Activated CD8-positive, alpha-beta memory T cell treated with anti-CD3 and anti-CD28 coated beads, Interleukin-2, amount 50 U/mL, for 24 hours (primary cell): ENCODE results near the gene SLC66A1.

Source experiments
- DNase-seq: peaks from one replicate; pipeline ENCODE4 v3.0.0-alpha.2; 2020; ENCODE audit errors: extremely low read depth

SLC66A1 gene

DNA sequence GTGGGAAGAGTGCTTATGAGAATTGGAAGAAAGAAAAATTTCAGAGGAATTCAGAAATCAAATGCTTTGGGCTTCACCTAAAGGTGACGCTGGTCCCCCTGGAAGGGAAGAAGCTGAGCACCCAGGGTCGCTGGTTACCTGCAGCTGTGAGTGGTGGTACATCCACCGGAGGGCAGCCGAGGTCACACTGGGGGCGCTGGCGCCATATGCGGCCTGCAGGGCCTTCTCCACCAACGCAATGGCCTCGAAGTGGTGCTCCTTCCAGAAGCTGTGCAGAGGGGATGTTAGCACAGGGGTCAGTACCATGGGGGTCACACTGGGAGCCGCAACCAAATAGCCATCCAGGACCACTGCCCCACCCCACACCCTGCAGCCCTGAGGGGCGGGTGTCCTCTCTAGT lies 6.2 kb upstream of the SLC66A1 start:
- no peak for DNase-seq

- no peak for DNase-seq
Measured at GRCh38 chr1:19306941-19307340, 5.2 kb upstream of the SLC66A1 start.

- DNase-seq = no peak
Measured at GRCh38 chr1:19307794-19308508, 4.2 kb upstream of the SLC66A1 start.

DNA sequence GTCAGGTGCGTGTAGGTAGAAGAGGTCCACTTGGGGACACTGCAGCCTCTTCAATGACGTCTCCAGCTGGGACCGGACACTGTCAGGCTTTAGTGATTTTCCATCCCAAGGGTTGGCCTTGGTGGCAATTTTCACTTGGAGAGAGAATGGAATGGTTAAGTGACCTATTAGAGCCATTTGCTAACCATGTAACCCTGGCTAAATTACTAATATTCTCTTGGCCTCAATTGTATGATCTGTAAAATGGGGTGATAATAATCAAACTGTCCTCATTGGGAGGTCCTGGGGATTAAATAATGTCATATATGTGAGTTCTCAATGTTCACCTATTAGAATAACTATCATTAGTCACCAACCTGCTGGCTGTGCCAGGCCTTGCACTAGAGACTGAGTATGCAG lies 3.6 kb upstream of the SLC66A1 start:
- no peak for DNase-seq

DNA sequence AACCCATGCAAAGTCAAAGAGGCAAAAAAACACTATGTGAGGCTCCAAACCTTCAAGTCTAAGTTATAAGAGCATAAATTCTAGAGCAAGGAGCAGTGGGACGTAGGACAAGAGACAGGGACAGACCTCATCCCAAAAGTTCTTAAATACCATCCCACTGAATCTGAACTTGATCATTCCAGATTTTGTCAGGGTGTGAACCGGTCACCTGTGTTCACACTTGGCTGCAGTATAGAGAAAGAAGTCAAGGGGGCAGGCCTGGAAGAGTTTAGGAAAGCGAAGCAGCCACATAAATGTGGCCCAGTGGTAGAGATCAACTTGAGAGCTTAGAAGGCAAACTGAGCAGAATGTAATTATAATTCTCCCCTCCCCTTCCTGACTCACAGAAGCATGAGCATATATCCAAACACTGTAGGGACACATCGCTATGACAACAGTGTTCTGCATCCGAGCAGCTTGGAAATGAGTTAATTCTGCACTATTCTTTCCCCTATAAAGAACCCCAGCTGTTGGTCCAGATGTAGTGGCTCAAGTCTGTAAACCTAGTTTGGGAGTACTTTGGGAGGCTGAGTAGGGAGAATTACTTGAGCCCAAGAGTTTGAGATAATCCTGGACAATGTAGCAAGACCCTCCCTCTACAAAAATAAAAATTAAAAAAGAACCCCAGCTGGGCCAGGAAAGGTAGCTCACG lies 2.9 kb upstream of the SLC66A1 start:
- no peak for DNase-seq

DNA sequence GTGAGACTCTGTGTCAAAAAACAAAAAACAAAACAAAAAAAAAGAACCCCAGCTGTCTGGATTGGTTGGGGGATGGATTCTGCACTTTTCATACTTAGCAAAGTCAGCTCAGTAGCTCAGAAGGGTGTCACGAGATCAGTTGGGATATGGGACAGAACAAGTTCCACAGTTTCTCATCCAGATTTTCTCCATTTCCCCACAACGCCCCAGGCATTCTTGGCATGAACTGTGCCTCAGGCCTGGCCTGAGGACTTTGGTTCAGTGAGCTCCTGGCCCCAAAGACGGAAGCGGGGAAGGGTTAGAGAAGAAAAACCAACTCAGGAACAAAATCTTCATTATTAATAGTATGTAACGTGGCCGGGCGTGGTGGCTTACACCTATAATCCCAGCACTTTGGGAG lies 2.1 kb upstream of the SLC66A1 start:
- no peak for DNase-seq

DNA sequence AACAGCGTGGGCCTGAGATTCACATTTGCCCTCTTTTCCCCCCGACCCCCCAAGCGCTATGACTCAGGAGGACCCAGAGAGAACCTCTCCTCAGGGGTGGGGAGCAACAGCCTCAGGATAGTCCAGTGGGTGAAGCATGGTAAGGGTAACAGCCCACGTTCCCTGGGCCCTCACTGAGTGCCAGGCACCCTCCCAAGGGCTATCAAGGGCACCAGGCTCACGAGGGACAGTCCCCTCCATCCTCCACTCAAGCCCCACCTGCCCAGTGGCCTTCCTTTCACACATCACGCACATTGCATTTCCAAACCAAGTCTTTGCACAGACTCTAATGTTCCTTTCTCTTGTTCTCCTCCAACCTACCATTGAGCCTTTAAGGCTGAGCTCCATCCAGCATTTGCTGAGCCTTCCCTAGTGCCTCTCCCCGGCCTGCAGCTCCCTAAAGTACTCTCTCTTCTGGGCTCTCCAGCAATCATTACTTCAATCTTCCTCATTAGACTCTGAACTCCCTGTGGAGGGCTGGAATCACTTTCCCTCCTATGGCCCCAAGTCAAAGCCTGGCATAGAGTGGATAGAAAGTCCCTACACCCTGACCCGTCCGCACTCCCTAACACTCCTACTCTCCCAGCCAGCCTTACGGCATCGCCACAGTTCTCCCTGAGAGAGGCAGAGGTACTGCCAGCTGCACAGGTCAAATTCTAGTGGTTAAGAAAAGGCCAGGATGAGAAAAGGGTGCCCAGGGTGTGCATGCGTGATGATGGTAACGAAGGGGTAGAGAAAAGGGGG lies 1.2 kb upstream of the SLC66A1 start:
- no peak for DNase-seq

- no peak for DNase-seq
Measured at GRCh38 chr1:19311503-19311930, 609 bp upstream of the SLC66A1 start.

DNA sequence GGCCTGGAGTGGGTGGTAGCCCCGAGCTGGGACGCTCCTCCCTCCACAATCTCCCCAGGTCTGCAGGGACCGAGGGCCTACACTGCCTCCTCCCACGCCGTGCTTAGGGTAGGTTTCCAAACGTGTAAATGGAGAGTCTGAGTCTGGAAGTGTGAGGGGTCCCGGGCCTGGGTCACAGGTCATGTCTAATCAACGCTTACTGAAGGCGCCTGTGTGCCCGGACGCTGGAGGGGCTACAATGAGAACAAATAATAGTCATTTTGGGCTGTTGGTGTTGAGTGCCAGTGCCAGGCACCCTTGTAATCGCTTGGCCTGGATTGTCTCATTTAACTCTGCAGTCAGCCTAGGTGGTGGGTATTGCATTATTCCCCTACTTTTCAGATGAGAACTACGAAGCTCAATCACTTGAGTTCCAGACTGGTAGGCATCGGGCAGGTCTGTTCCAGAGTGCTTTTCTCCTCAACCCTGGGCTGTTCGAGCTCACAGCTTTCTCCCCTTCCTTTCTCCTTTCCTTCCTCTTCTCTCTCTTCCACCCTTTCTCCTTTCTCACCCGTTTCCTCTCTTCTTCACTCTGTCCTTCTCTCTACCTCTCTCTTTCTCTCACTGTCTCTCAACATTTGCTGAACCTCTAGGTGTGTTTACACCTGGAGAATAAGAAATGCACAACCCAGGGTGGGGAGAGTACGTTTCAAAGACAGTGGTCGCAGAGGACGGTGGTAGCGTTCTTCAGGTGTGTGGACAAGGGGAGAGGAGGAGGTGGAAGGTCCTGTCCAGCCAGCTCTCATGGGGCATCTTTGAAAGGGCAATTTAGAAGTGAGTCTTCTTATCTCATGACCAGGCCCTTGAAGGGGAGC lies 883 bp downstream of the SLC66A1 start:
- DNase-seq = no peak

GRCh38 chr1:19313636-19313959 lies 1.5 kb downstream of the SLC66A1 start:
- no peak for DNase-seq

GRCh38 chr1:19313961-19314882 lies 2.1 kb downstream of the SLC66A1 start:
- no peak for DNase-seq

GRCh38 chr1:19315378-19316198 lies 3.5 kb downstream of the SLC66A1 start:
- no peak for DNase-seq

DNA sequence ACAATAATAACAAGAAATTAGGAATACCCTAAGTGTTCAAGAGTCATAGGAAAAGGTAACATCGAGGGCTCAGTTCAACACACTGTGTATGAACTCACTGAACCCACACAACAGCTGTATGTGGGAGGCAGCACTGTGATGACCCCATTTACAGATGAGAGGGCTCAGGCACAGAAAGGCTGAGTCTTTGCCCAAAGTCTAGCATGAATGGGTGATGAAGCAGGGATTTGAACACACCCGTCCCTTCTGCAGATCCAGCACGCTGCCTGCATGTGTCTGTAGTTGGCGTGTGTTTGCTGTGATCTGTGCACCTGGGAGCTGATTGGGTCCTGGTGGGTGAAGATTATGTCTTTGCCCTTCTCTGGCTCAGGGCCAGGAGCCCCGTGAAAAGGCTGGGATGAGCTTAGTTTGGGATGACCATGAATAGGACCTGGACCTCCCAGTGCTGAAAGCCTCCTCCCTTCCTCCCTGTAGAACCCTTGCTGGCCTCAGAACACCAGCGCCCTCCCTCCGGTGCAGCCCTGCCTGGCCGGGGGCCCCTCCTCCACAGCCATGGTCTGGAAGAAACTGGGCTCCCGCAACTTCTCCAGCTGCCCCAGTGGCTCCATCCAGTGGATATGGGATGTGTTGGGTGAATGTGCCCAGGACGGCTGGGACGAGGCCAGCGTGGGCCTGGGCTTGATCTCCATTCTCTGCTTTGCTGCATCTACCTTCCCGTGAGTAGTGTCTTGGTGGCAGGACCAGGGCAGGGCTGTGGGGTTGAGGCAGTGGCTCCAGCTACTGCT lies 5.2 kb downstream of the SLC66A1 start:
- DNase-seq = no peak

- DNase-seq = no peak
Measured at GRCh38 chr1:19319196-19319595, 7.1 kb downstream of the SLC66A1 start.

DNA sequence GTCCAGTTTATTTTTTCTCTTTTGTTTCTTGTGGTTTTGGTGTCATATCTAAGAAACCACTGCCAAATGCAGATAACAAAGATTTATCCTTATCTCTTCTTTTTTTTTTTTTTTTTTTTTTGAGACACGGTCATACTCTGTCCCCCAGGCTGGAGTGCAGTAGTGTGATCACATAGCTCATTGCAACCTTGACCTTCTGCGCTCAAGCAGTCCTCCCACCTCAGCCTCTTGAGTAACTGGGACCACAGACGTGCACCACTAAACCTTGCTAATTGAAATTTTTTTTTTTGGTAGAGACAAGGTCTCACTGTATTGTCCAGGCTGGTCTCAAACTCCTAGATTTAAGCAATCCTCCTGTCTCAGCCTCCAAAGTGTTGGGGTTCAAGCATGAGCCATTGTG lies 8.9 kb downstream of the SLC66A1 start:
- no peak for DNase-seq

DNA sequence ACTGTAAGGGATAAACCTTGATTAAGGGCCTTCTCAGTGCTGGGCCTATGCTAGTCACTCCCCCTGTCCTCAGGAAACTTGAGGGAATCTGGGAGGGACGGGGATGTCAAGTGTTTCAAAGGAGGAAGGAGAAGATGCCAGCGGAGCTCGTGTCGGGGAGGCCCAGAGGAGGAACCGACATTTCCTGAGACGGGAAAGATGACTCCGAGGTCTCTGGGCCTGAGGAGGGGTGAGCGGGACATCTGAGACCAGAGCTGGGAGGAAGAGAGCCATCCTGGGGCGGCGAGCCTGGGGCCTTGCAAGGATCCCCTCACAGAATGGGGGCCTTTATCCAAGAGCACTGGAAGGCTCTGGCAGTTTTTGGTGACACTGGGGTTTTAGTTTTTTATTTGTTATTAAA lies 10.4 kb downstream of the SLC66A1 start:
- DNase-seq = no peak

GRCh38 chr1:19323987-19324664 lies 12.0 kb downstream of the SLC66A1 start:
- DNase-seq = no peak

- DNase-seq = no peak
Measured at GRCh38 chr1:19324665-19324990, 12.5 kb downstream of the SLC66A1 start.
